HEK293 (cell line): ENCODE measurements around the gene CUL9.

Experiments used
- FEZF1 ChIP-seq: fragments of 450-650 bp; formaldehyde crosslinking; IDR thresholded peaks from 2 replicates; pipeline ENCODE4 v1.5.1; 2016; ENCODE audit warnings: missing biosample characterization, missing genetic modification characterization
- GFI1B ChIP-seq: fragments of 450-650 bp; formaldehyde crosslinking; IDR thresholded peaks from 2 replicates; pipeline ENCODE4 v1.5.1; 2016; ENCODE audit warnings: missing biosample characterization, missing genetic modification characterization
- REPIN1 ChIP-seq: fragments of 450-650 bp; formaldehyde crosslinking; IDR thresholded peaks from 2 replicates; pipeline ENCODE4 v1.5.1; 2017; ENCODE audit warnings: missing biosample characterization, missing genetic modification characterization, low read depth
- ZBTB21 ChIP-seq: fragments of 450-650 bp; formaldehyde crosslinking; IDR thresholded peaks from 2 replicates; pipeline ENCODE4 v1.5.1; 2017; ENCODE audit warnings: missing biosample characterization, missing genetic modification characterization
- ZFP3 ChIP-seq: fragments of 450-650 bp; formaldehyde crosslinking; IDR thresholded peaks from 2 replicates; pipeline ENCODE4 v1.5.1; 2016; ENCODE audit warnings: low read depth, missing biosample characterization, missing genetic modification characterization
- ZIC2 ChIP-seq: fragments of 450-650 bp; formaldehyde crosslinking; IDR thresholded peaks from 2 replicates; pipeline ENCODE4 v1.5.1; 2016; ENCODE audit warnings: missing biosample characterization, missing genetic modification characterization
- ZNF274 ChIP-seq, 2 experiments: fragments of 200-500 bp in 1 of 2; fragments of 450-650 bp in 1 of 2; sonication (Bioruptor generic) in 1 of 2; formaldehyde crosslinking in 1 of 2; IDR thresholded peaks; 2 replicates each; pipeline versions ENCODE4 v1.5.1 to v1.6.1; 2014 to 2016; ENCODE audit warnings: borderline replicate concordance in 1 of 2, inconsistent platforms in 1 of 2, low read length in 1 of 2, missing biosample characterization in 1 of 2, missing genetic modification characterization in 1 of 2
- ZNF555 ChIP-seq: fragments of 450-650 bp; formaldehyde crosslinking; conservative IDR thresholded peaks from 2 replicates; pipeline ENCODE4 v1.5.1; 2017; ENCODE audit warnings: missing biosample characterization, mild to moderate bottlenecking, missing genetic modification characterization, inconsistent platforms
- ZNF626 ChIP-seq: fragments of 450-650 bp; sonication (Bioruptor Pico); formaldehyde crosslinking; IDR thresholded peaks from 2 replicates; pipeline ENCODE4 v1.5.1; 2018; ENCODE audit warnings: missing biosample characterization, missing genetic modification characterization, inconsistent platforms
- ZNF664 ChIP-seq: fragments of 450-650 bp; formaldehyde crosslinking; IDR thresholded peaks from 2 replicates; pipeline ENCODE4 v1.5.1; 2016; ENCODE audit warnings: missing biosample characterization, missing genetic modification characterization
- ZNF830 ChIP-seq: fragments of 450-650 bp; IDR thresholded peaks from 2 replicates; pipeline ENCODE4 v1.5.0; 2018; ENCODE audit warnings: missing biosample characterization, missing genetic modification characterization, low read depth, mild to moderate bottlenecking, moderate library complexity
- TF ChIP-seq, protein P1 (sequence below): fragments of 450-650 bp; formaldehyde crosslinking; IDR thresholded peaks from 2 replicates; pipeline ENCODE4 v1.5.1; 2016; ENCODE audit warnings: missing biosample characterization, missing genetic modification characterization
- TF ChIP-seq, protein P2 (sequence below): fragments of 450-650 bp; formaldehyde crosslinking; IDR thresholded peaks from 2 replicates; pipeline ENCODE4 v1.5.1; 2016; ENCODE audit warnings: missing biosample characterization, missing genetic modification characterization
- TF ChIP-seq, protein P3 (sequence below): fragments of 450-650 bp; IDR thresholded peaks from 2 replicates; pipeline ENCODE4 v1.5.1; 2018; ENCODE audit warnings: missing biosample characterization, mild to moderate bottlenecking, missing genetic modification characterization
- TF ChIP-seq, protein P4 (sequence below): fragments of 450-650 bp; formaldehyde crosslinking; IDR thresholded peaks from 2 replicates; pipeline ENCODE4 v1.5.1; 2017; ENCODE audit warnings: missing biosample characterization, missing genetic modification characterization
- TF ChIP-seq, protein P5 (sequence below): fragments of 450-650 bp; formaldehyde crosslinking; IDR thresholded peaks from 2 replicates; pipeline ENCODE4 v1.5.1; 2017; ENCODE audit warnings: missing biosample characterization, missing genetic modification characterization
- TF ChIP-seq, protein P6 (sequence below): fragments of 450-650 bp; formaldehyde crosslinking; IDR thresholded peaks from 2 replicates; pipeline ENCODE4 v1.5.1; 2016; ENCODE audit warnings: missing biosample characterization, missing genetic modification characterization, low read depth
- TF ChIP-seq, protein P7 (sequence below): fragments of 450-650 bp; formaldehyde crosslinking; IDR thresholded peaks from 2 replicates; pipeline ENCODE4 v1.5.1; 2016; ENCODE audit warnings: missing biosample characterization, missing genetic modification characterization, borderline replicate concordance
- TF ChIP-seq, protein P8 (sequence below): fragments of 450-650 bp; formaldehyde crosslinking; IDR thresholded peaks from 2 replicates; pipeline ENCODE4; 2016; ENCODE audit warnings: missing biosample characterization, missing genetic modification characterization

The CUL9 gene

DNA sequence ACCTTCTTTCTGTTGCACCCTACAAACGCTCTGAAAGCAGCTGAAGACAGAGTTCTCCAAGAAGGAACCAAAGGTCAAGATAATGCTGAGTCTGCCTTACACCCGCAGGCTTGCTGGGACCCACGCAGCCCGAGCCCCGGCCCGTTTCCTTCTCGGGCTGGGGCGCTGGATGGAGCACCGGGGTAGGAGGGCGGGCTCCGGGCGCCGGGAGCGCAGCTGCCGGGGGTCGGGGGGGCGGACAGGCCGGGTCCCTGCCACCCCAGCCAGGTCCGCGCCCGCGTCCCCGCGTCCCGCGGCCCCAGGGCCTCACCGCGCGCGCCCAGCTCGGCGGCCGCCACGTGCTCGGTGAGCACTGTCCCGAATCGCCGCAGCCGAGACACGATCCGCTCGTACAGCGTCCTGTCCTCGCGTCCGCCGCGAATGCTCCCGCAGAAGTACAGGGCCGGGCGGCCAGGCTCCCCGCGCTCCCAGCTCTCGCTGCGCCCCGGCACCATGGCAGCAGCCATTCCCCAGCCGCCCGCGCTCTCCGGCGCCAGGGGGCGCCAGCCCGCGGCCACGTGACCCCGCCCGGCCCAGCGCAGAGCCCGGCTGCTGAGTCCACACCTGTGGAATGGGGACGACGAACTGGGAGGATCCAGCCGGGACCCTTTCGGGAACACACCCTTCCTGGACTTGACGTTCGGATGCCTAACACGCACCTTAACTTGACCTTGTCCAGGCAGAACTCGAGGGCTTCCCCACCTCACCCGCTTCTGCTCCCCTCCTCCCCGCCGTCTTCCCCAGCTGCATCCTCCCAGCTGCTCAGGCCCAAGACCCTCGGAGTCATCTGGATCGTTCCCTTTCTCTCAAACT, 47.2 kb downstream of the CUL9 start, which contains the start of gene DNPH1 (continued):
- TF ChIP-seq, protein P1, sequence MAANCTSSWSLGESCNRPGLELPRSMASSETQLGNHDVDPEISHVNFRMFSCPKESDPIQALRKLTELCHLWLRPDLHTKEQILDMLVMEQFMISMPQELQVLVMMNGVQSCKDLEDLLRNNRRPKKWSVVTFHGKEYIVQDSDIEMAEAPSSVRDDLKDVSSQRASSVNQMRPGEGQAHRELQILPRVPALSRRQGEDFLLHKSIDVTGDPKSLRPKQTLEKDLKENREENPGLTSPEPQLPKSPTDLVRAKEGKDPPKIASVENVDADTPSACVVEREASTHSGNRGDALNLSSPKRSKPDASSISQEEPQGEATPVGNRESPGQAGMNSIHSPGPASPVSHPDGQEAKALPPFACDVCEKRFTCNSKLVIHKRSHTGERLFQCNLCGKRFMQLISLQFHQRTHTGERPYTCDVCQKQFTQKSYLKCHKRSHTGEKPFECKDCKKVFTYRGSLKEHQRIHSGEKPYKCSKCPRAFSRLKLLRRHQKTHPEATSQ (tag by site-specific recombination): 0 out of 2 replicates have a peak, but pooled peaks have one; percentile 30
- no peak for TF ChIP-seq ZNF664
- TF ChIP-seq GFI1B (tag by site-specific recombination): no peak
- TF ChIP-seq, protein P2, sequence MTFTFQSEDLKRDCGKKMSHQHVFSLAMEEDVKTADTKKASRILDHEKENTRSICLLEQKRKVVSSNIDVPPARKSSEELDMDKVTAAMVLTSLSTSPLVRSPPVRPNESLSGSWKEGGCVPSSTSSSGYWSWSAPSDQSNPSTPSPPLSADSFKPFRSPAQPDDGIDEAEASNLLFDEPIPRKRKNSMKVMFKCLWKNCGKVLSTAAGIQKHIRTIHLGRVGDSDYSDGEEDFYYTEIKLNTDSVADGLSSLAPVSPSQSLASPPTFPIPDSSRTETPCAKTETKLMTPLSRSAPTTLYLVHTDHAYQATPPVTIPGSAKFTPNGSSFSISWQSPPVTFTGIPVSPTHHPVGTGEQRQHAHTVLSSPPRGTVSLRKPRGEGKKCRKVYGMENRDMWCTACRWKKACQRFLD (tag by site-specific recombination): no peak
- no peak for TF ChIP-seq ZNF830 (tag by site-specific recombination)
- no peak for TF ChIP-seq REPIN1 (tag by site-specific recombination)
- TF ChIP-seq, protein P3, sequence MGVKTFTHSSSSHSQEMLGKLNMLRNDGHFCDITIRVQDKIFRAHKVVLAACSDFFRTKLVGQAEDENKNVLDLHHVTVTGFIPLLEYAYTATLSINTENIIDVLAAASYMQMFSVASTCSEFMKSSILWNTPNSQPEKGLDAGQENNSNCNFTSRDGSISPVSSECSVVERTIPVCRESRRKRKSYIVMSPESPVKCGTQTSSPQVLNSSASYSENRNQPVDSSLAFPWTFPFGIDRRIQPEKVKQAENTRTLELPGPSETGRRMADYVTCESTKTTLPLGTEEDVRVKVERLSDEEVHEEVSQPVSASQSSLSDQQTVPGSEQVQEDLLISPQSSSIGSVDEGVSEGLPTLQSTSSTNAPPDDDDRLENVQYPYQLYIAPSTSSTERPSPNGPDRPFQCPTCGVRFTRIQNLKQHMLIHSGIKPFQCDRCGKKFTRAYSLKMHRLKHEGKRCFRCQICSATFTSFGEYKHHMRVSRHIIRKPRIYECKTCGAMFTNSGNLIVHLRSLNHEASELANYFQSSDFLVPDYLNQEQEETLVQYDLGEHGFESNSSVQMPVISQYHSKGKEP (tag by site-specific recombination): 0 out of 2 replicates have a peak, but pooled peaks have one; percentile 67
- TF ChIP-seq ZBTB21 (tag by site-specific recombination): no peak
- TF ChIP-seq ZNF274 (IDR thresholded peaks at IDR 0.05; ENCODE audit: low read length): no peak
- no peak for TF ChIP-seq ZNF274 (tag by site-specific recombination; IDR thresholded peaks at IDR 0.05; ENCODE audit: borderline replicate concordance)
- TF ChIP-seq ZFP3: no peak
- no peak for TF ChIP-seq ZNF555 (tag by site-specific recombination)
- TF ChIP-seq, protein P4, sequence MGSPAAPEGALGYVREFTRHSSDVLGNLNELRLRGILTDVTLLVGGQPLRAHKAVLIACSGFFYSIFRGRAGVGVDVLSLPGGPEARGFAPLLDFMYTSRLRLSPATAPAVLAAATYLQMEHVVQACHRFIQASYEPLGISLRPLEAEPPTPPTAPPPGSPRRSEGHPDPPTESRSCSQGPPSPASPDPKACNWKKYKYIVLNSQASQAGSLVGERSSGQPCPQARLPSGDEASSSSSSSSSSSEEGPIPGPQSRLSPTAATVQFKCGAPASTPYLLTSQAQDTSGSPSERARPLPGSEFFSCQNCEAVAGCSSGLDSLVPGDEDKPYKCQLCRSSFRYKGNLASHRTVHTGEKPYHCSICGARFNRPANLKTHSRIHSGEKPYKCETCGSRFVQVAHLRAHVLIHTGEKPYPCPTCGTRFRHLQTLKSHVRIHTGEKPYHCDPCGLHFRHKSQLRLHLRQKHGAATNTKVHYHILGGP (tag by site-specific recombination): no peak
- TF ChIP-seq, protein P5, sequence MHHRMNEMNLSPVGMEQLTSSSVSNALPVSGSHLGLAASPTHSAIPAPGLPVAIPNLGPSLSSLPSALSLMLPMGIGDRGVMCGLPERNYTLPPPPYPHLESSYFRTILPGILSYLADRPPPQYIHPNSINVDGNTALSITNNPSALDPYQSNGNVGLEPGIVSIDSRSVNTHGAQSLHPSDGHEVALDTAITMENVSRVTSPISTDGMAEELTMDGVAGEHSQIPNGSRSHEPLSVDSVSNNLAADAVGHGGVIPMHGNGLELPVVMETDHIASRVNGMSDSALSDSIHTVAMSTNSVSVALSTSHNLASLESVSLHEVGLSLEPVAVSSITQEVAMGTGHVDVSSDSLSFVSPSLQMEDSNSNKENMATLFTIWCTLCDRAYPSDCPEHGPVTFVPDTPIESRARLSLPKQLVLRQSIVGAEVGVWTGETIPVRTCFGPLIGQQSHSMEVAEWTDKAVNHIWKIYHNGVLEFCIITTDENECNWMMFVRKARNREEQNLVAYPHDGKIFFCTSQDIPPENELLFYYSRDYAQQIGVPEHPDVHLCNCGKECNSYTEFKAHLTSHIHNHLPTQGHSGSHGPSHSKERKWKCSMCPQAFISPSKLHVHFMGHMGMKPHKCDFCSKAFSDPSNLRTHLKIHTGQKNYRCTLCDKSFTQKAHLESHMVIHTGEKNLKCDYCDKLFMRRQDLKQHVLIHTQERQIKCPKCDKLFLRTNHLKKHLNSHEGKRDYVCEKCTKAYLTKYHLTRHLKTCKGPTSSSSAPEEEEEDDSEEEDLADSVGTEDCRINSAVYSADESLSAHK (tag by site-specific recombination): no peak
- TF ChIP-seq, protein P6, sequence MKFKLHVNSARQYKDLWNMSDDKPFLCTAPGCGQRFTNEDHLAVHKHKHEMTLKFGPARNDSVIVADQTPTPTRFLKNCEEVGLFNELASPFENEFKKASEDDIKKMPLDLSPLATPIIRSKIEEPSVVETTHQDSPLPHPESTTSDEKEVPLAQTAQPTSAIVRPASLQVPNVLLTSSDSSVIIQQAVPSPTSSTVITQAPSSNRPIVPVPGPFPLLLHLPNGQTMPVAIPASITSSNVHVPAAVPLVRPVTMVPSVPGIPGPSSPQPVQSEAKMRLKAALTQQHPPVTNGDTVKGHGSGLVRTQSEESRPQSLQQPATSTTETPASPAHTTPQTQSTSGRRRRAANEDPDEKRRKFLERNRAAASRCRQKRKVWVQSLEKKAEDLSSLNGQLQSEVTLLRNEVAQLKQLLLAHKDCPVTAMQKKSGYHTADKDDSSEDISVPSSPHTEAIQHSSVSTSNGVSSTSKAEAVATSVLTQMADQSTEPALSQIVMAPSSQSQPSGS (tag by site-specific recombination): no peak
- no peak for TF ChIP-seq ZNF626 (tag by site-specific recombination)
- no peak for TF ChIP-seq ZIC2
- TF ChIP-seq FEZF1 (tag by site-specific recombination): no peak
- TF ChIP-seq, protein P7, sequence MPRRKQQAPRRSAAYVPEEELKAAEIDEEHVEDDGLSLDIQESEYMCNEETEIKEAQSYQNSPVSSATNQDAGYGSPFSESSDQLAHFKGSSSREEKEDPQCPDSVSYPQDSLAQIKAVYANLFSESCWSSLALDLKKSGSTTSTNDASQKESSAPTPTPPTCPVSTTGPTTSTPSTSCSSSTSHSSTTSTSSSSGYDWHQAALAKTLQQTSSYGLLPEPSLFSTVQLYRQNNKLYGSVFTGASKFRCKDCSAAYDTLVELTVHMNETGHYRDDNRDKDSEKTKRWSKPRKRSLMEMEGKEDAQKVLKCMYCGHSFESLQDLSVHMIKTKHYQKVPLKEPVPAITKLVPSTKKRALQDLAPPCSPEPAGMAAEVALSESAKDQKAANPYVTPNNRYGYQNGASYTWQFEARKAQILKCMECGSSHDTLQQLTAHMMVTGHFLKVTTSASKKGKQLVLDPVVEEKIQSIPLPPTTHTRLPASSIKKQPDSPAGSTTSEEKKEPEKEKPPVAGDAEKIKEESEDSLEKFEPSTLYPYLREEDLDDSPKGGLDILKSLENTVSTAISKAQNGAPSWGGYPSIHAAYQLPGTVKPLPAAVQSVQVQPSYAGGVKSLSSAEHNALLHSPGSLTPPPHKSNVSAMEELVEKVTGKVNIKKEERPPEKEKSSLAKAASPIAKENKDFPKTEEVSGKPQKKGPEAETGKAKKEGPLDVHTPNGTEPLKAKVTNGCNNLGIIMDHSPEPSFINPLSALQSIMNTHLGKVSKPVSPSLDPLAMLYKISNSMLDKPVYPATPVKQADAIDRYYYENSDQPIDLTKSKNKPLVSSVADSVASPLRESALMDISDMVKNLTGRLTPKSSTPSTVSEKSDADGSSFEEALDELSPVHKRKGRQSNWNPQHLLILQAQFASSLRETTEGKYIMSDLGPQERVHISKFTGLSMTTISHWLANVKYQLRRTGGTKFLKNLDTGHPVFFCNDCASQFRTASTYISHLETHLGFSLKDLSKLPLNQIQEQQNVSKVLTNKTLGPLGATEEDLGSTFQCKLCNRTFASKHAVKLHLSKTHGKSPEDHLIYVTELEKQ (tag by site-specific recombination): no peak
- TF ChIP-seq, protein P8, sequence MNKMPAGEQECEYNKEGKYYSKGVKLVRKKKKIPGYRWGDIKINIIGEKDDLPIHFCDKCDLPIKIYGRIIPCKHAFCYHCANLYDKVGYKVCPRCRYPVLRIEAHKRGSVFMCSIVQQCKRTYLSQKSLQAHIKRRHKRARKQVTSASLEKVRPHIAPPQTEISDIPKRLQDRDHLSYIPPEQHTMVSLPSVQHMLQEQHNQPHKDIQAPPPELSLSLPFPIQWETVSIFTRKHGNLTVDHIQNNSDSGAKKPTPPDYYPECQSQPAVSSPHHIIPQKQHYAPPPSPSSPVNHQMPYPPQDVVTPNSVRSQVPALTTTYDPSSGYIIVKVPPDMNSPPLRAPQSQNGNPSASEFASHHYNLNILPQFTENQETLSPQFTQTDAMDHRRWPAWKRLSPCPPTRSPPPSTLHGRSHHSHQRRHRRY (tag by site-specific recombination): no peak
